T-helper 2 cell treated with Interferon-gamma antibody and Interleukin-4, amounts not matched to agents 5 μg/mL and 100 μg/mL, for 36 hours (primary cell): ENCODE data around the gene STIM2.

Experiments used
- DNase-seq: peaks from one replicate; pipeline ENCODE4 v3.0.0; 2021; ENCODE audit warnings: low spot score
- H3K27ac Mint-ChIP-seq: one replicate; pipeline ENCODE4 v1.8.0; 2021; ENCODE audit warnings: mild to moderate bottlenecking, mixed read lengths
- H3K27me3 Mint-ChIP-seq: one replicate; pipeline ENCODE4 v1.8.0; 2021; ENCODE audit warnings: low read depth, mixed read lengths
- H3K36me3 Mint-ChIP-seq: one replicate; pipeline ENCODE4 v1.8.0; 2021; ENCODE audit warnings: low read depth, mixed read lengths
- H3K4me1 Mint-ChIP-seq: one replicate; pipeline ENCODE4 v1.8.0; 2021; ENCODE audit warnings: low read depth, mixed read lengths
- H3K4me3 Mint-ChIP-seq: one replicate; pipeline ENCODE4 v1.8.0; 2022; ENCODE audit warnings: mild to moderate bottlenecking, moderate library complexity, mixed read lengths
- H3K9me3 Mint-ChIP-seq: one replicate; pipeline ENCODE4 v1.8.0; 2021; ENCODE audit warnings: mixed read lengths

Gene STIM2

DNA sequence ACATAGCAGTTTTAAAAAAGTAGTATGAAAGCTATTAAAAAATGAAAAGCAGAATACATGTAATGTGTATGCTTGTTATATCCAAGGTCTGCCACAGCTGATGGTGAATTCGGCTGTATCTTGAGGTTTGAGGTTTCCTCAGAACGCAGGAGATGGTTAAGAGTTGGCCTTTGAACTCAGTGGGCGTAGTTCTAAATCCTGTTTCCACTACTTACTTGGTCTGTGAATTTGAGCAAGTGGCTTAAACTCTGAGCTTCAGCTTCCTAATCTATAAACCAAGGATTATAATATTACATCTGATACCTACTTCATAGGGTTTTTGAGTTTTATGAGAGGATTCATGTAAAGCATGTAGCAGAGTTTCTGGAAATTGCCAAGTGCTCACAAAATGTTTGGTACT lies 125.2 kb downstream of the STIM2 start:
- peaks cover 24% of the 10 kb centered on the region for H3K4me1 Mint-ChIP-seq
- no peaks in the 10 kb centered on the region for H3K27me3 Mint-ChIP-seq
- H3K27ac Mint-ChIP-seq = no peak overlapping the region
- H3K9me3 Mint-ChIP-seq = no peaks in the 10 kb centered on the region
- peaks cover 18% of the 10 kb centered on the region for H3K36me3 Mint-ChIP-seq
- H3K4me3 Mint-ChIP-seq = peak overlapping the region; percentile 32
- peak; percentile 47 for DNase-seq

GRCh38 chr4:26987191-26987590 lies 126.5 kb downstream of the STIM2 start:
- Mint-ChIP-seq H3K4me3 (no peak overlapping the region), H3K36me3 (peaks cover 23% of the 10 kb centered on the region), H3K27ac (no peak overlapping the region), H3K9me3 (no peaks in the 10 kb centered on the region), H3K27me3 (no peaks in the 10 kb centered on the region), H3K4me1 (peaks cover 28% of the 10 kb centered on the region)
- no peak for DNase-seq

DNA sequence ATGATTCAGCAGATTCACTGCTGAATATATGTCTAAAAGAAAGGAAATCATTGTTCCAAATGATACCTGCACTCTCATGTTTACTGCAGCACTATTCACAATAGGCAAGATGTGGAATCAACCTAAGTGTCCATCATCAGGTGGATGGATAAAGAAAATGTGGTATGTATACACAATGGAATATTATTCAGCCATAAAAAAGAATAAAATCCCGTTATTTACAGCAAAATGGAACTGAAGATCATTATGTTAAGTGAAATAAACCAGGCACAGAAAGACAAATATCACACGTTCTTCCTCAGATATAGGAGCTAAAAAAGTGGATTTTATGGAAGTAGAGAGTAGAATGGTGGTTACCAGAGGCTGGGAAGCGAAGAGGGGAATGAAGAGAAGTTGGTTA lies 130.4 kb downstream of the STIM2 start:
- Mint-ChIP-seq H3K36me3 (peaks cover 28% of the 10 kb centered on the region), H3K4me1 (peaks cover 16% of the 10 kb centered on the region), H3K27ac (no peak overlapping the region), H3K27me3 (no peaks in the 10 kb centered on the region), H3K4me3 (no peak overlapping the region), H3K9me3 (no peaks in the 10 kb centered on the region)
- no peak for DNase-seq

GRCh38 chr4:26992657-26993361 lies 132.2 kb downstream of the STIM2 start:
- no peaks in the 10 kb centered on the region for H3K9me3 Mint-ChIP-seq
- peaks cover 35% of the 10 kb centered on the region for H3K36me3 Mint-ChIP-seq
- H3K27me3 Mint-ChIP-seq = no peaks in the 10 kb centered on the region
- peaks cover 13% of the 10 kb centered on the region for H3K4me1 Mint-ChIP-seq
- H3K4me3 Mint-ChIP-seq = no peak overlapping the region
- no peak overlapping the region for H3K27ac Mint-ChIP-seq
- peak; percentile 39 for DNase-seq

DNA sequence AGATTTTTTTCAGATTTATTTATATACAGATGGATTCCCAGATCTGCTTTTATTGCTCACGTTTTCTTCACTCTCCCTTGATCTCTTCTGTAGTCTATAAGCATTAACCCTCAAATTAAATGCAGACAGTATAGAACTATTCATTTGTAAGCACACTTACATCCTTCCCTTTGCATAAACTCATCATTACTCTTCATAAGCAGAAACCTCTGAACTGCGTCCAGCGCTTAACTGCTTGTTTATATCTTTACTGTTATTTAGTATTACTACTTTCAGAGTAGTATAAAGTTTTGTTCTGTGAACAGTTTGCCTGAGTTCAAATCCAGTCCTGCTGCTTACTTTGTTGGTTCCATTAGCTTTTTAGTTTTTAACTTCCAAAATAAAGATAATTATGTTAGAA lies 132.9 kb downstream of the STIM2 start:
- no peaks in the 10 kb centered on the region for H3K9me3 Mint-ChIP-seq
- no peak overlapping the region for H3K27ac Mint-ChIP-seq
- no peak overlapping the region for H3K4me3 Mint-ChIP-seq
- H3K27me3 Mint-ChIP-seq = no peaks in the 10 kb centered on the region
- no peak for DNase-seq
- peaks cover 31% of the 10 kb centered on the region for H3K36me3 Mint-ChIP-seq
- peaks cover 10% of the 10 kb centered on the region for H3K4me1 Mint-ChIP-seq

DNA sequence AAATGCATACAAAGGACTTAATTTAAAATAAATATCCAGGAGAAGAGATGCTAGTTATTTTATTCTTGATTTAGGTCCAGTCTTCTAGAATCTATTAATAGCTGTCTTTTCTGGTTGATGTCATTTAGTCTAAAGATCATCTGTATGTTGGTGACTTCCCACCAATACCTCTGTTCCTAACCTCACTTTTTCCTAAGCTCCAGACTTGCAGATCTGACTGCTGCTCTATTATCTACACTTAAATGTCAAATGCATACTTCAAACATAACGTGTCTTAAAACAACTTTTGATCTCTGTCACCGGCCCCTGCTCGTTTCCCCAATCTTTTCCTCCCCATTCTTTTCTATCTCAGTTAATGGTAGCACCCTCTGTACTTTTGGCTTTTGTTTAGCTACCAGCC lies 133.3 kb downstream of the STIM2 start:
- peaks cover 31% of the 10 kb centered on the region for H3K36me3 Mint-ChIP-seq
- no peak overlapping the region for H3K27ac Mint-ChIP-seq
- H3K27me3 Mint-ChIP-seq = no peaks in the 10 kb centered on the region
- DNase-seq = no peak
- H3K4me3 Mint-ChIP-seq = no peak overlapping the region
- H3K4me1 Mint-ChIP-seq = peaks cover 10% of the 10 kb centered on the region
- H3K9me3 Mint-ChIP-seq = no peaks in the 10 kb centered on the region

GRCh38 chr4:26995316-26995715 lies 134.7 kb downstream of the STIM2 start:
- Mint-ChIP-seq H3K4me1 (peaks cover 12% of the 10 kb centered on the region), H3K36me3 (peaks cover 26% of the 10 kb centered on the region), H3K27ac (no peak overlapping the region), H3K9me3 (no peaks in the 10 kb centered on the region), H3K27me3 (no peaks in the 10 kb centered on the region), H3K4me3 (no peak overlapping the region)
- no peak for DNase-seq

DNA sequence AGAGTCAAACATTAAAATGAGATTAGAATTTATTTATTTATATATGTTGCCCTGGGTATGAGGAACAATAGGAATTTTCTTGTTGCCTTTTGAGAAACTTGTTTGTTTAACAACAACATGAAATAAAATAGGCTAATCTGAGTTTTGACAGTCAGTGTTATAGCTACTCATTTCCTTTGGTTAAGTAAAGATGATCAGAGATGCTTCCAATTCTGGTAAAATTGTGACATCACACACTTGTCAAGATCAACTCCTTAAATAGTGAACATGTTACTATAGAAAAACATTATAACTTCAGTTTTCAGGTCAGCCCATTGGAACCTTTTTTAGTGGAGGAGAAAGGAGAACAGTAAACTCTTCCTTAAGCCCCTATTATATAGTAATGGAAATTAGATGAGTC lies 136.1 kb downstream of the STIM2 start:
- Mint-ChIP-seq H3K27ac (no peak overlapping the region), H3K27me3 (no peaks in the 10 kb centered on the region), H3K4me3 (no peak overlapping the region), H3K36me3 (peaks cover 17% of the 10 kb centered on the region), H3K4me1 (peaks cover 10% of the 10 kb centered on the region), H3K9me3 (no peaks in the 10 kb centered on the region)
- DNase-seq = no peak

- no peak overlapping the region for H3K4me3 Mint-ChIP-seq
- DNase-seq = no peak
- H3K27me3 Mint-ChIP-seq = no peaks in the 10 kb centered on the region
- peaks cover 29% of the 10 kb centered on the region for H3K4me1 Mint-ChIP-seq
- H3K36me3 Mint-ChIP-seq = peaks cover 29% of the 10 kb centered on the region
- no peak overlapping the region for H3K27ac Mint-ChIP-seq
- H3K9me3 Mint-ChIP-seq = no peaks in the 10 kb centered on the region
These were observed 139.0 kb downstream of the STIM2 start for GRCh38 chr4:26999689-27000088.

DNA sequence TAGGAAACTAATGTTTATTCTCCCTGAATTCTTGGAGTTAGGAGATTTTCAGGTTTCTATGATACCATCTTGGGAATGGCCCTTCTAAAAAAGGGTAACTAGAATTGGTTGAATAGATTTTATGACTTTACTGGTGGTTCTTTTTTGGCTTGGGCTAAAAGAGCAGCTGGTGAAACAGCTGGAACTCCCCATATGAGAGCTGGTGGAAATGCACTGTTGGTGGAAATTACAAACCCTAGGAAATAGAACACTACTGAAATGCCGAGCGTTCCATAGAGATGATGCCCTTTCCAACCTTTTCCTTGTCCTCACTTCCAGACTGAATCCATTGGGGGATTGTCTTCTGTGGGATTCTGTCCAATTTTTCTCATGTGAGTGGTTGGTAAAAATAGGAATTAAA lies 139.5 kb downstream of the STIM2 start:
- Mint-ChIP-seq H3K4me1 (peaks cover 29% of the 10 kb centered on the region), H3K27me3 (no peaks in the 10 kb centered on the region), H3K9me3 (no peaks in the 10 kb centered on the region), H3K36me3 (peaks cover 28% of the 10 kb centered on the region), H3K27ac (no peak overlapping the region), H3K4me3 (no peak overlapping the region)
- DNase-seq = no peak

DNA sequence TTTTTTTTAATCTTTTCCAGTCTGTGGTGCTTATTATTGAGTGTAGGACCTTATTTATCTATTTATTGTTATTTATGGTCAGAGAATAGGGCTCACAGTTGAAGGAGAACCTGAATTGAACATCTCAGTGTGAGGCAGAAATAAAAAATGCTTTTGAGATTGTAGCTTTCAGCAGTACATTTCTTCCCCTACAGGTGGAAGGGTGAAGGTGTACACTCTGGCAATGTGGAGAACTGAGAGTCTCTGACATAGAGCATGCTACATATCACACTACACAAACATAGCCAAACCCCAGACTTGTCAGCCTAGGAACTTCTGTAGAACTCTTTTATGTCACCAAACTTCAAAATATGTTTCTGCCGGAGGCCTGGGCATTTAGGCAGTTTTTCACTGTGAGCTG lies 140.2 kb downstream of the STIM2 start:
- peaks cover 25% of the 10 kb centered on the region for H3K36me3 Mint-ChIP-seq
- no peak overlapping the region for H3K4me3 Mint-ChIP-seq
- peak overlapping the region; percentile 41 for H3K27ac Mint-ChIP-seq
- DNase-seq = no peak
- peaks cover 29% of the 10 kb centered on the region for H3K4me1 Mint-ChIP-seq
- H3K9me3 Mint-ChIP-seq = no peaks in the 10 kb centered on the region
- no peaks in the 10 kb centered on the region for H3K27me3 Mint-ChIP-seq

GRCh38 chr4:27001398-27002164 lies 140.9 kb downstream of the STIM2 start:
- peaks cover 27% of the 10 kb centered on the region for H3K4me1 Mint-ChIP-seq
- peaks cover 26% of the 10 kb centered on the region for H3K36me3 Mint-ChIP-seq
- no peaks in the 10 kb centered on the region for H3K9me3 Mint-ChIP-seq
- DNase-seq = no peak
- no peaks in the 10 kb centered on the region for H3K27me3 Mint-ChIP-seq
- H3K4me3 Mint-ChIP-seq = no peak overlapping the region
- H3K27ac Mint-ChIP-seq = no peak overlapping the region

DNA sequence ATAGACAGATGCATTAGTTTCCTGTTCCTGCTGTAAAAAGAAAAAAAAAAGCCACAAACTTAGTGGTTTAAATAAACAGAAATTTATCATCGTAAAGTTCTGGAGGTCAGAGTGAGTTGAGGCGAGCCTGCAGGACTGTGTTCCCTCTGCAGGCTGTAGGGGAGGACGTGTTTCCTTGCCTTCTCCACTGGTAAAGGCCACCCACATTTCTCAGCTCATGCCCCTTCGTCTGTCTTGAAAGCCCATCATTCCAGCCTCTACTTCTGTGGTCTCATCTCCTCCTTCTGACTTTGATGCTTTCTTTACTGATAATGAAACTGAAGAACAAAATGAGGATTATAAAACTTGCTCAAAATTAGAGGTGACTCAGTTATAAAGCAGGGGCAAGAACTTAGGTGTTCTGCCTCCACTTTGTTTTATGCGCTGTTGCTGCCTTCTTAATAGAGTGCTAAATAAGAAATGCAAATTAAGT lies 143.0 kb downstream of the STIM2 start:
- Mint-ChIP-seq H3K27me3 (no peaks in the 10 kb centered on the region), H3K4me1 (peaks cover 23% of the 10 kb centered on the region), H3K4me3 (peak overlapping the region; percentile 53), H3K9me3 (no peaks in the 10 kb centered on the region), H3K36me3 (peaks cover 19% of the 10 kb centered on the region), H3K27ac (peak overlapping the region; percentile 32)
- DNase-seq = peak; percentile 32

GRCh38 chr4:27005501-27005900 lies 144.9 kb downstream of the STIM2 start:
- no peak overlapping the region for H3K27ac Mint-ChIP-seq

More at GRCh38 chr4:27005501-27005900, 144.9 kb downstream of the STIM2 start:
- Mint-ChIP-seq H3K9me3 (no peaks in the 10 kb centered on the region), H3K4me1 (peaks cover 25% of the 10 kb centered on the region), H3K4me3 (no peak overlapping the region), H3K36me3 (peaks cover 24% of the 10 kb centered on the region), H3K27me3 (no peaks in the 10 kb centered on the region)
- DNase-seq = no peak
